Measurements from ENCODE around the gene SFT2D2.

The SFT2D2 gene

DNA sequence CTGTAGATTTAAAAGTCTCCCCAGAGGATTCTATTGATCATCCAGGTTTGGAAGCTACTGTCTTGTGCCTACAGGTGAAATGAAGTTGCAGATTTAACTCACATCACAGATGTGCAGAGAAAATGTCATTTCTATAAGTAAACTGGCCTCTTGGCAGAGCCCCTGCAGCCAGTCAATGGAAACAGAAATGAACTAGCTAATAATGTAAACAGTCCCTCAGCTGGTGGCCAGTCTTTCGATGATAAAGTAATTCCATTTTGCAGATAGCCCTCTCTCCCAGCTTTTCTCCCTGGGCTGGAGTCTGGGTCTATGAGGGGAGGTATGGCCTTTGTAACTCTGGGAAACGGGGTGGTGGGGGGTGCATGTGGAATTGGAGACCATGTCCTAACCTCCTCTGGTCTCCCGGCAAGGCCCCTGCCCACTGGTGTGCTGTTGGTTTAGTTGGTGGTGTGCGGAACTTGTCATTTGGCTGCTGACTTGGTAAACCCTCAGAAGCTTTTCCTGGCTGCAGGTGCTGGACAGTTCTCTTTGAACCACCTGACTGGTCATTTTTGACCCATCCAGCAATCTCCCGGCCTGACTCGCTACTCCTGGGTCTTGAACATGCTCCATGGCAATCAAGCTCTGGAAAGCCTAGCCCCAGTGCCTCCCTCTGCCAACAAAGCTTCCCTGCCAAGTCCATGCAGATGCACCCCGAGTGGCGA is 69.8 kb downstream of the SFT2D2 start:
- no peak for DNase-seq
- in situ Hi-C loops (cut with MboI; ENCODE audit: low pct_unique_long_range_greater_than_20kb, low sequenced_read_pairs), result no loop called here

GRCh38 chr1:168297019-168297730 is 71.4 kb downstream of the SFT2D2 start:
- DNase-seq, result no peak
- in situ Hi-C loops (cut with MboI; ENCODE audit: low pct_unique_long_range_greater_than_20kb, low sequenced_read_pairs), result no loop called here

GRCh38 chr1:168298446-168298845 is 72.6 kb downstream of the SFT2D2 start:
- no peak for DNase-seq
- in situ Hi-C loops (cut with MboI; ENCODE audit: low pct_unique_long_range_greater_than_20kb, low sequenced_read_pairs), result no loop called here

GRCh38 chr1:168300626-168301025 is 74.8 kb downstream of the SFT2D2 start:
- DNase-seq, result no peak
- in situ Hi-C loops (cut with MboI; ENCODE audit: low pct_unique_long_range_greater_than_20kb, low sequenced_read_pairs), result no loop called here

- in situ Hi-C loops (cut with MboI; ENCODE audit: low pct_unique_long_range_greater_than_20kb, low sequenced_read_pairs), result no loop called here
- no peak for DNase-seq
These were observed 76.0 kb downstream of the SFT2D2 start for GRCh38 chr1:168301664-168302320.
